Transverse colon (tissue), 4 donors: Measurements from ENCODE around the gene NACA. TPM values are rescaled to one million over a fixed set of nuclear protein-coding genes. Genes with fewer than 3 reads are reported as not detected.

Source experiments
- DNase-seq: peaks from one replicate; pipeline ENCODE4 v3.0.0-alpha.2; 2019
- H3K27ac ChIP-seq, 4 donors: fragments of 200-600 bp; sonication (generic); 2 replicates each; pipeline ENCODE4 v1.5.1; 2016 to 2018; ENCODE audit warnings: inconsistent platforms in 4 of 4
- H3K27me3 ChIP-seq: fragments of 200-600 bp; sonication (generic); 2 replicates; pipeline ENCODE4 v1.5.1; 2017; ENCODE audit warnings: inconsistent platforms
- H3K36me3 ChIP-seq, 4 donors: fragments of 200-600 bp; sonication (generic); 2 replicates each; pipeline ENCODE4 v1.5.1; 2017 to 2019; ENCODE audit warnings: inconsistent platforms in 4 of 4
- H3K4me1 ChIP-seq, 4 donors: fragments of 200-600 bp; sonication (generic); 2 replicates each; pipeline ENCODE4 v1.5.1; 2017 to 2020; ENCODE audit warnings: inconsistent platforms in 4 of 4
- H3K4me3 ChIP-seq, 4 donors: fragments of 200-600 bp; sonication (generic); 1 replicate in 1 of 4; 2 replicates in 3 of 4; pipeline versions ENCODE4 v1.5.1 to v1.6.1; 2017 to 2019; ENCODE audit warnings: inconsistent platforms in 4 of 4
- H3K9me3 ChIP-seq, 2 donors: fragments of 200-600 bp; sonication (generic); 2 replicates each; pipeline ENCODE4 v1.5.1; 2017 to 2019; ENCODE audit warnings: inconsistent platforms in 2 of 2
- EP300 ChIP-seq: sonication (generic); formaldehyde crosslinking; IDR thresholded peaks from one replicate; pipeline ENCODE4 v1.6.1; 2017; ENCODE audit warnings: antibody characterized with exemption, low read depth
- POLR2A ChIP-seq: fragments of 450-650 bp; IDR thresholded peaks from one replicate; pipeline ENCODE4 v1.6.1; 2016; ENCODE audit warnings: antibody characterized with exemption, mild to moderate bottlenecking, moderate library complexity
- POLR2AphosphoS5 ChIP-seq, 3 donors: sonication (generic); formaldehyde crosslinking; IDR thresholded peaks; one replicate each; pipeline ENCODE4 v1.6.1; 2016; ENCODE audit warnings: antibody characterized with exemption in 3 of 3
- WGBS, 2 donors: methylation state at CpG; one replicate each; pipeline ENCODE4 v1.1.5; 2018; ENCODE audit warnings: low coverage in 1 of 2; 5-methylcytosine and 5-hydroxymethylcytosine counted together
- in situ Hi-C, 4 donors: fragments of 200-750 bp; cut with MboI; loops; one replicate each; pipeline versions ENCODE4 v1.15.0 to v1.15.1; 2017; ENCODE audit warnings: low sequenced_read_pairs in 3 of 4, low pct_ligation_motif_present in 1 of 4, low pct_unique_long_range_greater_than_20kb in 1 of 4
- intact Hi-C: fragments of 100-400 bp; cut with DNase I; formaldehyde crosslinking; loops from one replicate; pipeline ENCODE4 v1.15.1; 2023; ENCODE audit warnings: low total_unique reads
- total RNA-seq, 4 donors: library from RNA; depleted of rRNA; stranded (reverse); fragments of >200 nt; gene quantifications; one replicate each; pipeline ENCODE4 v1.1.0, GENCODE V29; 2016
- TF ChIP-seq, protein P1 (sequence below), 5 experiments: fragments of 200-600 bp in 3 of 5; fragments of 450-650 bp in 2 of 5; sonication (generic) in 3 of 5; IDR thresholded peaks; 1 replicate in 2 of 5; 2 replicates in 3 of 5; pipeline ENCODE4 v1.5.1; 2016 to 2017; ENCODE audit warnings: antibody characterized with exemption in 5 of 5, inconsistent platforms in 3 of 5, mild to moderate bottlenecking in 2 of 5, moderate library complexity in 1 of 5

NACA gene
- total RNA-seq, 4 donors from 2014 or later: 187 to 1,049 (median 756) TPM

DNA sequence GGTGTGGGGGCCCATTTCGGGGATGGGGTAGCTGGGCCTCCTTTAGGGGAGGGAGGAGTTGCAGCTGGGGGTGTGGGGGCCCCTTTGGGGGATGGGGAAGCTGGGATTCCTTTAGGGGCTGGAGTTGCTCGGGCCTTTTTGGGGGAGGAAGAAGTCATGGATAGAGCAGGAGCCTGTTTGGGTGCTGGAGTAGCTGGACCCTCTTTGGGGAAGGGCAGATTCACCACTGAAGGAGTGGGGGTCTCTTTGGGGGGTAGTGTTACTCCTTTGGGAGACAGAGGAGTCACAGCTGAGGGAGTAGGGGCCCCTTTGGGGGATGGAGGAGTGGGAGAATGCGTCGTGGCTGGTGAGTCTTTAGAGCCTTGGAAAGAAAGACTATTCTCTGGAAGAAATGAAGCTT is 6.5 kb downstream of the NACA start:
- H3K27me3 ChIP-seq: no peaks in the 10 kb centered on the region
- TF ChIP-seq POLR2A: no peak
- no peak for TF ChIP-seq POLR2AphosphoS5 (IDR thresholded peaks at IDR 0.05)
- no peak for TF ChIP-seq EP300
- TF ChIP-seq, protein P1, sequence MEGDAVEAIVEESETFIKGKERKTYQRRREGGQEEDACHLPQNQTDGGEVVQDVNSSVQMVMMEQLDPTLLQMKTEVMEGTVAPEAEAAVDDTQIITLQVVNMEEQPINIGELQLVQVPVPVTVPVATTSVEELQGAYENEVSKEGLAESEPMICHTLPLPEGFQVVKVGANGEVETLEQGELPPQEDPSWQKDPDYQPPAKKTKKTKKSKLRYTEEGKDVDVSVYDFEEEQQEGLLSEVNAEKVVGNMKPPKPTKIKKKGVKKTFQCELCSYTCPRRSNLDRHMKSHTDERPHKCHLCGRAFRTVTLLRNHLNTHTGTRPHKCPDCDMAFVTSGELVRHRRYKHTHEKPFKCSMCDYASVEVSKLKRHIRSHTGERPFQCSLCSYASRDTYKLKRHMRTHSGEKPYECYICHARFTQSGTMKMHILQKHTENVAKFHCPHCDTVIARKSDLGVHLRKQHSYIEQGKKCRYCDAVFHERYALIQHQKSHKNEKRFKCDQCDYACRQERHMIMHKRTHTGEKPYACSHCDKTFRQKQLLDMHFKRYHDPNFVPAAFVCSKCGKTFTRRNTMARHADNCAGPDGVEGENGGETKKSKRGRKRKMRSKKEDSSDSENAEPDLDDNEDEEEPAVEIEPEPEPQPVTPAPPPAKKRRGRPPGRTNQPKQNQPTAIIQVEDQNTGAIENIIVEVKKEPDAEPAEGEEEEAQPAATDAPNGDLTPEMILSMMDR (IDR thresholded peaks at IDR 0.05): no peak
- H3K4me3 ChIP-seq: no peak overlapping the region
- no peak overlapping the region for H3K27ac ChIP-seq
- WGBS, 2 donors: 67% methylated on average over 4 of the region's 4 CpGs; no CpG with 5 or more reads in 1 of the 2 donors
- DNase-seq: no peak
- H3K9me3 ChIP-seq: no peaks in the 10 kb centered on the region
- peaks cover 0 to 22% (median 4%) of the 10 kb centered on the region in 4 donors for H3K36me3 ChIP-seq
- intact Hi-C loops (no loop called here), in situ Hi-C loops (no loop called here)
- H3K4me1 ChIP-seq: peaks cover 22 to 83% (median 57%) of the 10 kb centered on the region in 4 donors

DNA sequence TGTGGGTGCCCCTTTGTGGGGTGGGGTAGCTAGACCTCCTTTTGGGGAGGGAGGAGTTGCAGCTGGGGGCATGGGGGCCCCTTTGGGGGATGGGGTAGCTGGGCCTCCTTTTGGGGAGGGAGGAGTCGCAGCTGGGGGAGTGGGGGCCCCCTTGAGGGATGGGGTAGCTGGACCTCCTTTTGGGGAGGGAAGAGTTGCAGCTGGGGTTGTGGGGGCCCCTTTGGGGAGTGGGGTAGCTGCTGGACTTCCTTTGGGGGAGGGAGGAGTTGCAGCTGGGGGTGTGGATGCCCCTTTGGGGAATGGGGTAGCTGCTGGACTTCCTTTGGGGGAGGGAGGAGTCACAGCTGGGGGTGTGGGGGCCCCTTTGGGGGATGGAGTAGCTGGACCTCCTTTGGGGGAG is 7.0 kb downstream of the NACA start:
- in situ Hi-C loops (no loop called here), intact Hi-C loops (no loop called here)
- H3K27ac ChIP-seq: no peak overlapping the region
- no peaks in the 10 kb centered on the region for H3K27me3 ChIP-seq
- DNase-seq: no peak
- TF ChIP-seq, protein P1 (IDR thresholded peaks at IDR 0.05): no peak
- TF ChIP-seq POLR2AphosphoS5 (IDR thresholded peaks at IDR 0.05): no peak
- peaks cover 19 to 78% (median 52%) of the 10 kb centered on the region in 4 donors for H3K4me1 ChIP-seq
- peaks cover 0 to 27% (median 7%) of the 10 kb centered on the region in 4 donors for H3K36me3 ChIP-seq
- no peaks in the 10 kb centered on the region for H3K9me3 ChIP-seq
- no CpG with 5 or more reads among the region's 1 CpG for WGBS, 2 donors
- no peak overlapping the region for H3K4me3 ChIP-seq

DNA sequence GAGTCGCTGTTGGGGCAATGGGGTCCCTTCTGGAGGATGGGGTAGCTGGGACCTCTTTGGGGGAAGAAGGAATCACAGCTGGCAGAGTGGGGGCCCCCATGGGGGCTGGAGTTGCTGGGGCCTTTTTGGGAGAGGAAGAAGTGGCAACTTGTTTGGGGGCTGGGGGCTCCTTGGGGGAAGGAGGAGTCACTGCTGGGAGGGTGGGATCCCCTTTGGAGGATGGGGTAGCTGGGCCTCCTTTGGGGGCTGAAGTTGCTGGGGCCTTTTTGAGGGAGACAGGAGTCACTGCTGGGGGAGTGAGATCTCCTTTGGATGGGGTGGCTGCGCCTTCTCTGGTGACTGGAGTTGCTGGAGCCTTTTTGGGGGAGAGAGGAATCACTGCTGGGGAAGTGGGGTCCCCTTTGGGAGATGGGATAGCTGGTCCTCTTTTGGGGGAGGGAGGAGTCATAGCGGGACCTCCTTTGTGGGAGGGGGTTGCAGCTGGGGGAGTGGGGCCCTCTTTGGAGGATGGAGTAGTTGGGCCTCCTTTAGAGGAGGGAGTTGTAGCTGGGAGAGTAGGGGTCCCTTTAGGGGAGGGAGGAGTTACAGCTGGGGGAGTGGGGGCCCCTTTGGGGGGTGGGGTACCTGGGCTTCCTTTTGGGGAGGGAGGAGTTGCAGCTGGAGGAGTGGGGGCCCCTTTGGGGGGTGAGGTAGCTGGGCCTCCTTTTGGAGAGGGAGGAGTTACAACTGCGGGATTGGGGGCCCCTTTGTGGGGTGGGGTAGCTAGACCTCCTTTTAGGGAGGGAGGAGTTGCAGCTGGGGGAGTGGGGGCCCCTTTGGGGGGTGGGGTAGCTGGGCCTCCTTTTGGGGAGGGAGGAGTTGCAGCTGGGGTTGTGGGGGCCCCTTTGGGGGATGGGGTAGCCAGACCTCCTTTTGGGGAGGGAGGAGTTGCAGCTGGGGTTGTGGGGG is 7.9 kb downstream of the NACA start:
- no peaks in the 10 kb centered on the region for H3K9me3 ChIP-seq
- TF ChIP-seq POLR2AphosphoS5 (IDR thresholded peaks at IDR 0.05) (no peak), POLR2A (no peak), EP300 (no peak)
- TF ChIP-seq, protein P1 (IDR thresholded peaks at IDR 0.05): no peak
- intact Hi-C loops (no loop called here), in situ Hi-C loops (no loop called here)
- H3K36me3 ChIP-seq: peaks cover 0 to 37% (median 11%) of the 10 kb centered on the region in 4 donors
- 91% methylated on average over 3 of the region's 4 CpGs; no CpG with 5 or more reads in 1 of the 2 donors for WGBS, 2 donors
- H3K4me1 ChIP-seq: peaks cover 11 to 68% (median 42%) of the 10 kb centered on the region in 4 donors
- no peak overlapping the region for H3K4me3 ChIP-seq
- no peaks in the 10 kb centered on the region for H3K27me3 ChIP-seq
- H3K27ac ChIP-seq: peak overlapping the region in 1 of 4 donors; percentile 9
- no peak for DNase-seq

DNA sequence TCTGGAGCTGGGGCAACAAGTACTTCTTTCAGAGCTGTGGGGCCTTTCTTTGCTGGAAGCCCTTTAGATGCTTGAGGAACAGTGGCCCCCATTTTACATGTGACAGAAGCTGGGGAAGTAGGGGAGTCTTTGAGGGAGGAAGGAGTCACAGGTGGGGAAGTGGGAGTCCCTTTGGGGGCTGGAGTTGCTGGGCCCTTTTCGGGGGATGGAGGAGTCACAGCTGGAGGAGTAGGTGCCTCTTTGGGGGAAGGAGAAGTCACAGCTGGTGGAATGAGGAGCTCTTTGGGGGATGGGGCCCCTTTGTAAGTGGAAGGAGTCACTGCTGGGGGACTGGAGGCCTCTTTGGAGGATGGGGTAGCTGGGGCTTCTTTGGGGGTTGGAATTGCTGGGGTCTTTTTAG is 8.6 kb downstream of the NACA start:
- no peak for DNase-seq
- Histone ChIP-seq H3K27ac (no peak overlapping the region), H3K9me3 (no peaks in the 10 kb centered on the region), H3K36me3 (peaks cover 0 to 43% (median 14%) of the 10 kb centered on the region in 4 donors), H3K4me3 (no peak overlapping the region), H3K27me3 (no peaks in the 10 kb centered on the region), H3K4me1 (peaks cover 3 to 61% (median 35%) of the 10 kb centered on the region in 4 donors)
- intact Hi-C loops (no loop called here), in situ Hi-C loops (no loop called here)
- WGBS, 2 donors: 67% methylated on average over 1 of the region's 1 CpG; no CpG with 5 or more reads in 1 of the 2 donors
- no peak for TF ChIP-seq POLR2A
- TF ChIP-seq POLR2AphosphoS5 (IDR thresholded peaks at IDR 0.05): no peak
- TF ChIP-seq EP300: no peak
- TF ChIP-seq, protein P1 (IDR thresholded peaks at IDR 0.05): no peak
